ENCODE results near the gene SETBP1. TPM values are rescaled to one million over a fixed set of nuclear protein-coding genes. Genes with fewer than 3 reads are reported as not detected.

Gene SETBP1
- polyA plus RNA-seq, 1 experiment = 2.9 TPM

- POLR2A ChIA-PET = no interaction called here
- TF ChIP-seq CTCF (IDR thresholded peaks at IDR 0.05; ENCODE audit: insufficient read depth, low read depth, low read length) = no peak
- H3K27me3 ChIP-seq (ENCODE audit: control insufficient read depth, insufficient read depth, low read length) = peaks cover 3% of the 10 kb centered on the region; the same call in 1 of the 2 replicates
- CTCF ChIA-PET = interaction anchor here (0.6 to 0.7 kb wide), 2 partner anchors 73 to 98 kb away, joined by 3 read pairs; no protein-coding TSS in a partner anchor
- no peaks in the 10 kb centered on the region for H3K36me3 ChIP-seq (ENCODE audit: control insufficient read depth, insufficient read depth, low read length)
- no peak for DNase-seq (ENCODE audit: low read depth)
- no peak overlapping the region for H3K4me3 ChIP-seq (ENCODE audit: low read depth, low read length)
These were observed 234.5 kb downstream of the SETBP1 start for GRCh38 chr18:44915213-44915612.

- peaks cover 3% of the 10 kb centered on the region; the same call in 1 of the 2 replicates for H3K27me3 ChIP-seq (ENCODE audit: control insufficient read depth, insufficient read depth, low read length)
- TF ChIP-seq CTCF (IDR thresholded peaks at IDR 0.05; ENCODE audit: insufficient read depth, low read depth, low read length) = no peak
- H3K36me3 ChIP-seq (ENCODE audit: control insufficient read depth, insufficient read depth, low read length) = no peaks in the 10 kb centered on the region
- no peak overlapping the region for H3K4me3 ChIP-seq (ENCODE audit: low read depth, low read length)
- ChIA-PET CTCF (interaction anchor here (0.6 kb wide), 2 partner anchors 97 to 774 kb away, joined by 3 read pairs; no protein-coding TSS in a partner anchor), POLR2A (no interaction called here)
- DNase-seq (ENCODE audit: low read depth) = no peak
These were observed 235.0 kb downstream of the SETBP1 start for GRCh38 chr18:44915661-44916060.

GRCh38 chr18:44916429-44917207 is 235.9 kb downstream of the SETBP1 start:
- ChIA-PET POLR2A (interaction anchor here (0.6 kb wide), 1 partner anchor 182 kb away, joined by 4 read pairs; no protein-coding TSS in a partner anchor), CTCF (interaction anchor here (0.6 to 1.2 kb wide), 5 partner anchors 10 to 775 kb away, joined by 3 read pairs; no protein-coding TSS in a partner anchor)
- Histone ChIP-seq H3K36me3 (ENCODE audit: control insufficient read depth, insufficient read depth, low read length) (no peaks in the 10 kb centered on the region), H3K27me3 (ENCODE audit: control insufficient read depth, insufficient read depth, low read length) (peaks cover 3% of the 10 kb centered on the region; the same call in 1 of the 2 replicates), H3K4me3 (ENCODE audit: low read depth, low read length) (no peak overlapping the region)
- TF ChIP-seq CTCF (IDR thresholded peaks at IDR 0.05; ENCODE audit: insufficient read depth, low read depth, low read length) = no peak
- no peak for DNase-seq (ENCODE audit: low read depth)

- Histone ChIP-seq H3K4me3 (ENCODE audit: low read depth, low read length) (no peak overlapping the region), H3K27me3 (ENCODE audit: control insufficient read depth, insufficient read depth, low read length) (peaks cover 3% of the 10 kb centered on the region; the same call in 1 of the 2 replicates), H3K36me3 (ENCODE audit: control insufficient read depth, insufficient read depth, low read length) (no peaks in the 10 kb centered on the region)
- TF ChIP-seq CTCF (IDR thresholded peaks at IDR 0.05; ENCODE audit: insufficient read depth, low read depth, low read length) = no peak
- no peak for DNase-seq (ENCODE audit: low read depth)
- CTCF ChIA-PET = interaction anchor here (0.6 to 1.2 kb wide), 4 partner anchors 10 to 89 kb away, joined by 3 read pairs; no protein-coding TSS in a partner anchor
- POLR2A ChIA-PET = interaction anchor here (0.6 kb wide), 1 partner anchor 181 kb away, joined by 4 read pairs; no protein-coding TSS in a partner anchor
These were observed 236.8 kb downstream of the SETBP1 start for GRCh38 chr18:44917216-44918141.

GRCh38 chr18:44918142-44918476 is 237.4 kb downstream of the SETBP1 start:
- Histone ChIP-seq H3K4me3 (ENCODE audit: low read depth, low read length) (no peak overlapping the region), H3K36me3 (ENCODE audit: control insufficient read depth, insufficient read depth, low read length) (no peaks in the 10 kb centered on the region), H3K27me3 (ENCODE audit: control insufficient read depth, insufficient read depth, low read length) (no peaks in the 10 kb centered on the region)
- ChIA-PET CTCF (no interaction called here), POLR2A (no interaction called here)
- TF ChIP-seq CTCF (IDR thresholded peaks at IDR 0.05; ENCODE audit: insufficient read depth, low read depth, low read length) = no peak
- DNase-seq (ENCODE audit: low read depth) = no peak

Measured in BJ (cell line).